ENCODE results near the gene SNAP47.

Gene SNAP47

DNA sequence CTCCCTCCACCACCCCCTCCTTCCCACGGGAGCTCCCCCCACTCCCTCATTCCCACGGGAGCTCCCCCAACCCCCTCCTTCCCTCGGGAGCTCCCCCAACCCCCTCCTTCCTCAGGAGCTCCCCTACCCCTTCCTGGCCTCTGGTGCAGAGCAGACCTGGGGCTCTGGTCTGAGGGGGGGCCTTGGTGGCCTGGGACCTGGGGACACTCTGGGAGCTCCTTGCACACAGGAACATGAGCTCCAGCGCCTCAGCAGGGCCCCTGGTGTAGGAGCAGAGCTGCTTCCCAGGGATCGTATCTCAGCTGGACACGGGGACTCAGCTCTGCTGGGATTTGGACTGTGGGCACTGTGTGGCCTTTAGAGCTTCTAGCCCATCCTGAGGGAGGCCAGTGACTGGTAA lies 60.5 kb downstream of the SNAP47 start:
- no peak for DNase-seq (ENCODE audit: low read depth in 4 of 4, low spot score in 1 of 4)

DNA sequence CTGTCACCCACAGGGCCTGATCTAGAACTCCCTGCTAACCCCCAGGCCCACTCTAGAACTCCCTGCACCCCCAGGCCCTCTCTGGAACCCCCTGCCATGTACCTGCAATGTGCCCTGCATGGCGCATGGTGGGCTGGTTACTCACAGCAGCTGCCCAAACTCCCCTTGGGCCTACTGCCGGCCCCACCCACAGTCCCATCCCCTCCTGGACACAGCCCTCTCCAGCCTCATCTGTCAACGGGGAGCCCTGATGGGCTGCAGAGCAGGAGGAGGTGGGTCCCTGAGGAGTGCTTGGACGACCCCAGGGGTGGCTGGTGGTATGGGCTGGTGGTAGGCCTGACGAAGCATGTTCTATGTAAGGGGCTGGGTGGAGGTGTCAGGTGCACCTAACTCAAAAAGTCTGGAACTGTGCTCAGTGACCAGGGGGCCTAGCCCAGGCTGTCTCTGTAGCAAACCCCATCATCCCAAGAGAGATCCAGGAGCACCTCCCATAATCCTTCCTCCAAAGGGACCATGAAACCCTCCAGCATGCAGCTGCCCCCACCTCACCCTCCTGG lies 61.2 kb downstream of the SNAP47 start:
- no peak for DNase-seq (ENCODE audit: low read depth in 4 of 4, low spot score in 1 of 4)

DNA sequence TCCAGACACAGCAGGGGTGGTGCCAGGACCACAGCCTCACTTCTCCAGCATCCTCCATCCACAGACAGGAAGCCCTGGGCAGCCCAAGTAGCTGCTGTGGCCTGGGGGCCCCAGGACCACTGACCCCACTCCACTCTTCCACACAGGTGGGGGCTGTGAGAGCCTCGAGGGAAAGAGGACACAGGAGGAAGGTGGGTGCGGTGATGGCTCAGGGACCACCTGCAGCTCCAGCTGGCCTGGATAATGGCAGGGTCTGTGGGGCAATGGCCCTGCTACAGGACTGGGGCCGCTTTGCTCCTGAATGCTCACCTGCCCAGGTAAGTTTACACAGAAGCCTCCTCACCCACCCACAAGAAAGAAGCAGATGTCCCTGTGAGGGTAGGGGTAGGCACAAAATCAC lies 61.9 kb downstream of the SNAP47 start:
- no peak for DNase-seq (ENCODE audit: low read depth in 4 of 4, low spot score in 1 of 4)

DNA sequence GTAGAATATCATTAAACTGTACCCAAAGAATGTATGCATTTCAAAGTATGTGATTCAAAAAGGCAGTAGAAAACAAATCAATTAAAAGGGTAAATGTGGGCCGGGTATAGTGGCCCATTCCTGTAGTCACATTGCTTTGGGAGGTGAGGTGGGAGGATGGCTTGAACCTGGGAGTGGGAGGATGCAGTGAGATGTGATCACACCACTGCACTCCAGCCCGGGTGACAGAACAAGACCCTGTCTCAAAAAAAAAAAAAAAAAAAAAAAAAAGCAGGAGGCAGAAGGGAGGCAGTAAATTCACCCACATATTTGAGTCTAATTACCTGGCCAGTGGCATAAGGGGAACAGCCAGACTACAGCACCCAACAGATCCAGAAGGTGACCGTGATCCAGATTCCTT lies 62.4 kb downstream of the SNAP47 start:
- no peak for DNase-seq (ENCODE audit: low read depth in 4 of 4, low spot score in 1 of 4)

DNA sequence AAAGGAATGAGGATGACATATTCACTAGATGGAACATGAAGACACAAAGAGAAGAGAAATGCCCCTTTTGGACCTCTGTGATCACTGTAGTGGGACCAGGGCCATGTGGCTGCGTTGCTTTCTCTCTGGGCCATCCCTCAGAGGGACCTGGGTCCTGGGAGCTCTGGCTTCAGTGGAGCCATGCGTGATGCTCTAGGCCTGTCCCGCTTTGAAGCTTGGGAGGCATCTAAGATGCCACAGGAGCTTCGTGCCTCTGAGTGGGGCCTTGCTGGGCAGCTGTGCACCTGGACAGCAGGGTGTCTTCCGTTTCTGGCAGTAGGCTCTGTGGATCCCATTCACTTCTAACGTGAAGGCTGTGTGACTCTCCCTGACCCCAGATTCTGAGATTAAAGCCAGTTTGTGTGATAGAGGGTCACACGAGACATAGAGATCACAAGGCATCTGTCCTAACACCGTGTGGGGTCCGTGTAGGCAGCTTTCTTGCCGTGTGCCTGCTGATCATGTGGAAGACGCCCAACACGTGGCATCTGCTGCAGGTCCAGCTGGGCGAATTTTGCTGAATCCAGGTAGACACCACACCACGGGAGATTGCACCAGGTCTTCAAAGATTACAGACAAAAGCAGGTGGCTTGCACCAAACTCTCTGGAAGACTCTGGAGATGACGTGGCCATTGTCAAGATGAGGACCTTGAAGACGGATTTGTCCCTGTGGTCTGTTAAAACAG lies 63.0 kb downstream of the SNAP47 start:
- no peak for DNase-seq (ENCODE audit: low read depth in 4 of 4, low spot score in 1 of 4)

DNA sequence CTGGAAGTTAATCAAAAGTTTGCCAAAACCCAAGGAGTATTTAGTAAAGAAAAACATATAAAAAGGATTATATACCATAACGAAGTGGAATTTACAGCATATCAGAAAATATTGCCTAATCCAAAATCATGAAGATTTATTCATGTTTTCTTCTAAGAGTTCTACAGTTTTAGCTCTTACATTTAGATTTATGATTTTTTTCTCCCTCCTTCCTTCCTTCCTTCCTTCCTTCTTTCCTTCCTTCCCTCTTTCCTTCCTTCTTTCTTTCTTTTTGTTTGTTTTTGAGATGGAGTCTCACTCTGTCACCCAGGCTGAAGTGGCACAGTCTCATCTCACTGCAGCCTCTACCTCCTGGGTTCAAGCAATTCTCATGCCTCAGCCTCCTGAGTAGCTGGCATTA lies 64.5 kb downstream of the SNAP47 start:
- no peak for DNase-seq (ENCODE audit: low read depth in 4 of 4, low spot score in 1 of 4)

DNA sequence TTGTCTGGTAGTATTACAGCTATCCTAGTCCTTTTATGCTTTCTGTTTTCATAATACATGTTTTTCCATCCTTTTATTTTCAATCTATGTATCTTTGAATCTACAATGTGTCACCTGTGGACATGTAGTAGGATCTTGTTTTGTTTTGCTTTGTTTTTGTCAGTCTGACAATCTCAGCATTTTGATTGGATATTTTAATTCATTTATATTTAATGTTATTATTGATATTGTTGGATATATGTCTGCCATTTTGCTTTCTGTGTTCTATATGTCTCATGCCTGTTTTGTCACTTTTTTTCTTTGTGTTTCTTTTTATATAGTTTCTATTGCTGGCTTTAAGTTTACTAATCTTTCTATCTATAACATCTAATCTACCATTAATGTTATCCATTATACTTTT lies 68.7 kb downstream of the SNAP47 start:
- DNase-seq (ENCODE audit: low read depth in 4 of 4, low spot score in 1 of 4) = no peak

DNA sequence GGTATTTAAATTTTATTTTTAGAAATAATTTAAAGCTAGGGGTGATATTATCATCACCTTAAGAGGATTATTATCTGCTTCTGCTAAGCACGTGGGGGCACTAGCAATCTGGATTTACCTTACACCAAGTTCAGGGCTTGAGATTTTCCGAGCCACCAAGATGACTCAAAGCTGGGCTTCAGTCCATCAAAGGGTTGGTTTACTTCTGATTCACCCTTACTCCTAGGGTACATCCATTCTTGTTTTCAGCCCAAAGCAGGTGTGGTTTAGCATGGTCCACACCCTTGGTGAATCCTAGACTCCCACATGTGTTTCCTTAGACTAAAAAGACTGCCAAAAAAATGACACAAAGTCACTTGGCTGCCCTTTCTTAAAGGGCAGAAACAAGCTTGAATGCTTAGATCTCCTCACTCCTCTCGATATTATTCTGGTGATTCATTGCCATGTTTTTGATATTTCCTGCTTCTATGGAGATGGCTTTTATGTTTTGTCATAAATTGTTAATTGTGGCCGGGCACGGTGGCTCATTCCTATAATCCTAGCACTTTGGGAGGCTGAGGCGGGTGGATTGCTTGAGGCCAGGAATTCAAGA lies 70.5 kb downstream of the SNAP47 start:
- no peak for DNase-seq (ENCODE audit: low read depth in 4 of 4, low spot score in 1 of 4)

DNA sequence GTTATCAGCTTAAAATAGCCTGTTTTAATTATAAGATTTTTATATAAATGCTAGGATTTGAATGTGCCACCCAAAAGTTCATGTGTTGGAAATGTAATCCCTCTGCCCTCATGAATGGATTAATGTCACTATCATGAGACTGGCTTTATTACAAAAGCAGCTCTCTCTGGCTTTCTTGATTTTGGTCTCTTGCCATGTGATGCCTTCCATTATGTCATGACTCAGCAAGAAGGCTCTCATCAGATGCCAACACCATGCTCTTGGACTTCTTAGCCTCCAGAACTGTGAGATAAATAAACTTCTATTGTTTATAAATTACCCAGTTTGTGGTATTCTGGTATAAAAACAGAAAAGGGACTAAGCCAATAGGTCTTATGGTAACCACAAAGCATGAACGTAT lies 73.3 kb downstream of the SNAP47 start:
- no peak for DNase-seq (ENCODE audit: low read depth in 4 of 4, low spot score in 1 of 4)

DNA sequence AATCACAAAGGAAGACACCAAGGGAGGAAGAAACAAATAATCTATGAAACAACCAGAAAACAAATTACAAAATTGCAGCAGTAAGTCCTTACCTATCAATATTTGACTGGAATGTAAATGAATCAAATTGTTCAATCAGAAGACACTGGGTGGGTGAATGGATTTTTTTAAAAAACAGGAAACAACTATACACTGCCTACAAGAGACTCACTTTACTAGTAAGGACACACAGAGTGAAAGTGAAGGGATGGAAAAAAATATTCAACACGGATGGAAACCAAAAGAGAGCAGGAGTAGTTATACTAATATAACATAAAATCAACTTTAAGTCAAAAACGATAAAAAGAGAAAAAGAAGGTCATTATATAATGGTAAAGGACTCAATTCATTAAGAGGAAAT lies 73.8 kb downstream of the SNAP47 start:
- DNase-seq (ENCODE audit: low read depth in 4 of 4, low spot score in 1 of 4) = no peak

DNA sequence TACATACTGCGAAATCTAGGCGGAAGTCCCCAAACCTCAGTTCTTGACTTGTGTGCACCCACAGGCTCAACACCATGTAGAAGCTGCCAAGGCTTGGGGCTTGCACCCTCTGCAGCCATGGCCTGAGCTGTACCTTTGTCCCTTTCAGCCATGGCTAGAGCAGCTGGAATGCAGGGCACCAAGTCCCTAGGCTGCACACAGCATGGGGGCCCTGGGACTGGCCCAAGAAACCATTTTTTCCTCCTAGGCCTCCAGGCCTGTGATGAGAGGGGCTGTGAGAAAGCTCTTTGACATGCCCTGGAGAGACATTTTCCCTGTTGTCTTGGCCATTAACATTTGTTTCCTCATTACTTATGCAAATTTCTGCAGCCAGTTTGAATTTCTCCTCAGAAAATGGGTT lies 78.7 kb downstream of the SNAP47 start:
- DNase-seq (ENCODE audit: low read depth in 4 of 4, low spot score in 1 of 4) = no peak

DNA sequence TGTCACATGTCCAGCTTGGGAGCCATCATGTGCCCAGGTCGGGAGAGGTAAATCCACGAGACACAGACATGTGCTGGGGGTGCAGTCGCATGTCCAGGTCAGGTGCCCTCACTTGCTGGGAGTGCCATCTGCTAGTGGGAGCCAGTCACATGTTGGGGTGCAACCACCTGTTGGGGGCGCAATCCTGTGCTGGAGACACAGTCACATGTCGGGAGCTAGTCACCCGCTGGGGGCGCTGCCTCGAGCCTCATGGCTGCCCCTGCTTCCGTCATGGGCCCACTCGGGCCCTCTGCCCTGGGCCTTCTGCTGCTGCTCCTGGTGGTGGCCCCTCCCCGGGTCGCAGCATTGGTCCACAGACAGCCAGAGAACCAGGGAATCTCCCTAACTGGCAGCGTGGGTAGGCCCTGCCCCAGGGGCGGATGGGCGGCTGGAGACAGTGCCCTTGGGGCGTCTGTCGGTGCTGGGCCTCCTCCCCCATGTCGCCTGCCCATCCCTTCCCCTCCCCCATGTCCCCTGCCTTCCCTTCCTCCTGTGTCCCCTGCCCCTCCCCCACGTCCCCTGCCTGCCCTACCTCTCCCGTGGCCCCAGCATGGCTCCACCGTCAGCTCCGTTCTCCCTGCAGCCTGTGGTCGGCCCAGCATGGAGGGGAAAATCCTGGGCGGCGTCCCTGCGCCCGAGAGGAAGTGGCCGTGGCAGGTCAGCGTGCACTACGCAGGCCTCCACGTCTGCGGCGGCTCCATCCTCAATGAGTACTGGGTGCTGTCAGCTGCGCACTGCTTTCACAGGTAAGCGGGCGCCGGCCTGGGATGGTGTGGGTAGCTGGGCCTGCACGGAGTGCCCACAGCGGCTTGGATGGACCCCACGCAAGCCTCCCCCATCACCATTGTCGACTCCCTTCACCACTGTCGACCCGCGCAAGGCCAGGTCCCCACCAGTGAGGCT lies 80.5 kb downstream of the SNAP47 start, which contains the start of gene PRSS38:
Gene PRSS38 (plus strand): TSS at position 208 of the 942 bp plus-strand sequence. CDS start 42 bp downstream, at position 250.
- DNase-seq (ENCODE audit: low read depth in 4 of 4, low spot score in 1 of 4) = no peak

DNA sequence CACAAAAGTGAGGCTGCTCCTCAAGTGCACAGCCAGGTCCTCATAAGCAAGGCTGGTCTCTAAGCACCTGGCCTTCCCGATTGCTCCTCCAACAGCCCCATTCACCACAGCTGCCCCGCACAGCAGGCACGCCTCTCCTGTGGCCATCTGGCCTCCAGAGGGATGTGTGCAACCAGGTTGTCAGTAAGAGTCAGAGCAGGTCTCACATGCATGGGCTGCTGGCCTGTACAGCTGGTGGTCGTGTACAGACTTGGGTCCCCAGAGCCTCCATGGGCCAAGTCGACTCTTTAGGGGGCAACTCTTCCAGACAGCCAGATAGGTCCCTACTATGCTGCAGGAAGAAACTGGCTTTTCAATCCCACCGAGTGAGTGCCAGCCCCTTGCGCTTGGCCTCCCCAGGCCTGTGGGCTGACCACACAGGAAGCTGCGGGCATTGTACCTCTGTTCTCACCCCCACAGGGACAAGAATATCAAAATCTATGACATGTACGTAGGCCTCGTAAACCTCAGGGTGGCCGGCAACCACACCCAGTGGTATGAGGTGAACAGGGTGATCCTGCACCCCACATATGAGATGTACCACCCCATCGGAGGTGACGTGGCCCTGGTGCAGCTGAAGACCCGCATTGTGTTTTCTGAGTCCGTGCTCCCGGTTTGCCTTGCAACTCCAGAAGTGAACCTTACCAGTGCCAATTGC lies 81.7 kb downstream of the SNAP47 start:
- DNase-seq (ENCODE audit: low read depth in 4 of 4, low spot score in 1 of 4) = no peak

DNA sequence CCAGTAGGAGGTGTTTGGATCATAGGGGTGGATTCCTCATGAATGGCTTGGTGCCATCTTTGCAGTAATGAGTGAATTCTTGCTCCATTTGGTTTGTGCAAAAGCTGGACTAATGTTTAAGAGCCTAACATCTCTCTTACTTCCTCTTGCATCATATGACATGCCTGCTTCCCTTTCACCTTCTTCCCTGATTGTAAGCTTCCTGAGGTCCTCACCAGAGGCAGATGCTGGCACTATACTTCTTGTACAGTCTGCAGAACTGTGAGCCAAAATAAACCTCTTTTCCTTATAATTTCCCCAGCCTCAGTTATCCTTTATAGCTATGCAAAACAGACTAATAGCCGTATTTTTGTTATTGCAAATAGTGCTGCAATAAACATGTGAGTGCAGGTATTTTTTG lies 88.3 kb downstream of the SNAP47 start:
- DNase-seq (ENCODE audit: low read depth in 4 of 4, low spot score in 1 of 4) = no peak

DNA sequence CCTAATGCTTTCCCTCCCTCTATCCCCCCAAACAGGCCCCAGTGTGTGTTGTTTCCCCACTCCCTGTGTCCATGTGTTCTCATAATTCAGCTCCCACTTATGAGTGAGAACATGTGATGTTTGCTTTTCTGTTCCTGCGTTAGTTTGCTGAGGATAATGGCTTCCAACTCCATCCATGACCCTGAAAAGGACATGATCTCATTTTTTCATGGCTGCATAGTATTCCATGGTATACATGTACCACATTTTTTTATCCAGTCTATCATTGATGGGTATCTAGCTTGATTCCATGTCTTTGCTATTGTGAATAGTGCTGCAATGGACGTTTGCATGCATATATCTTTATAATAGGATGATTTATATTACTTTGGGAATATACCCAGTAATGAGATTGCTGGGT lies 89.0 kb downstream of the SNAP47 start:
- no peak for DNase-seq (ENCODE audit: low read depth in 4 of 4, low spot score in 1 of 4)

DNA sequence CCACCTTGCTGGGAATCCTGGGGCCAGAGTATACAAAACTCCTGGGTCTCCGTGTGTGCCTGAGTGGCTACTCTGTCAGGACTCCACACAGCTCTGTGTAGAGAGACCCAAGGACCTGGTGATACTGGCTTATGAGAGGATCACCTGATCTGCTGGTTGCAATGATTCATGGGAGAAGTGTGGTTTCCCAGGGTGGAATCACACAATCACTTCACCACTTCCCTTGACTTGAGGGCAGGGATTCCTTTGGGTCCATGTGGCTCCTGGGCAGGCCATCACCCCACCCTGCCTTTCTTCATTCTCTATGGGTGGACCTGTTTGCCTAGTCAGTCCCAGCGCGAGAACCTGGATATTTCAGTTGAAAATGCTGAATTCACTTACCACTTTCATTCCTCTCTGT lies 93.6 kb downstream of the SNAP47 start:
- DNase-seq (ENCODE audit: low read depth in 4 of 4, low spot score in 1 of 4) = no peak

All from stimulated activated CD4-positive, alpha-beta T cell treated with anti-CD3 and anti-CD28 coated beads, Interleukin-1b, Interleukin-23, amount 100 ng/mL, for 24 hours (primary cell).